ENCODE results near the gene ENTPD7. TPM values are rescaled to one million over a fixed set of nuclear protein-coding genes. Genes with fewer than 3 reads are reported as not detected.
"Not testable (repeated sequence)": the region's sequence is repeated elsewhere in the genome, so short reads cannot be mapped to it uniquely, and the experiment has no call there.

Gene ENTPD7
- total RNA-seq, 6 experiments from 2014 or later = 11.1 to 17.0 (median 13.6) TPM

- peak; percentile 29 for DNase-seq
- Mint-ChIP-seq H3K27ac (peak overlapping the region; percentile 84), H3K9me3 (peaks cover 21% of the 10 kb centered on the region), H3K36me3 (ENCODE audit: low read depth) (peaks cover 76% of the 10 kb centered on the region), H3K4me1 (ENCODE audit: low read depth) (peaks cover 44% of the 10 kb centered on the region), H3K4me3 (peak overlapping the region; percentile 31; the same call in 1 of the 2 replicates), H3K27me3 (ENCODE audit: insufficient read depth) (no peaks in the 10 kb centered on the region)
- TF ChIP-seq, protein P1, sequence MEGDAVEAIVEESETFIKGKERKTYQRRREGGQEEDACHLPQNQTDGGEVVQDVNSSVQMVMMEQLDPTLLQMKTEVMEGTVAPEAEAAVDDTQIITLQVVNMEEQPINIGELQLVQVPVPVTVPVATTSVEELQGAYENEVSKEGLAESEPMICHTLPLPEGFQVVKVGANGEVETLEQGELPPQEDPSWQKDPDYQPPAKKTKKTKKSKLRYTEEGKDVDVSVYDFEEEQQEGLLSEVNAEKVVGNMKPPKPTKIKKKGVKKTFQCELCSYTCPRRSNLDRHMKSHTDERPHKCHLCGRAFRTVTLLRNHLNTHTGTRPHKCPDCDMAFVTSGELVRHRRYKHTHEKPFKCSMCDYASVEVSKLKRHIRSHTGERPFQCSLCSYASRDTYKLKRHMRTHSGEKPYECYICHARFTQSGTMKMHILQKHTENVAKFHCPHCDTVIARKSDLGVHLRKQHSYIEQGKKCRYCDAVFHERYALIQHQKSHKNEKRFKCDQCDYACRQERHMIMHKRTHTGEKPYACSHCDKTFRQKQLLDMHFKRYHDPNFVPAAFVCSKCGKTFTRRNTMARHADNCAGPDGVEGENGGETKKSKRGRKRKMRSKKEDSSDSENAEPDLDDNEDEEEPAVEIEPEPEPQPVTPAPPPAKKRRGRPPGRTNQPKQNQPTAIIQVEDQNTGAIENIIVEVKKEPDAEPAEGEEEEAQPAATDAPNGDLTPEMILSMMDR (IDR thresholded peaks at IDR 0.05) = no peak
Measured at GRCh38 chr10:99740933-99741559, 81.7 kb downstream of the ENTPD7 start.

DNA sequence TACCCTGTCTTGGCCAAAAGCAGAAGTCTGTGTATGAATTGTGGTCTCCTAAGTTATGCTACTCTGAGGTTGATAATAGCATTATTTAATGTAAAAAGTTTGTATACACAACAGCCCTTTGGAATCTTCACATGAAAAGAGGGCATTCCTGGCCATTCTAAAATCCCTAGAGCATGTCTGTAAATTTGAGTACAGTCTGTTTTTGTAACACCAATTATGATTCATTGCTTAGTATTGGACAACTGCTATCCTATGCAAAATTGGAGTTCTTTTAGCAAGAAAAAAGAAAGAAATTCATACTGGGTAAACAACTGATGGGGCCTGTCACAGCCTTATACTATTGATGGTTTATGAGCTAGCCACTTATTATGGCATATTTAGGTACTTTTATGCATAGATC, 82.9 kb downstream of the ENTPD7 start:
- peak overlapping the region; percentile 71 for H3K4me3 Mint-ChIP-seq
- H3K27me3 Mint-ChIP-seq (ENCODE audit: insufficient read depth) = no peaks in the 10 kb centered on the region
- peaks cover 21% of the 10 kb centered on the region for H3K9me3 Mint-ChIP-seq
- TF ChIP-seq, protein P1 (IDR thresholded peaks at IDR 0.05) = no peak
- DNase-seq = peak; percentile 66
- peaks cover 66% of the 10 kb centered on the region for H3K36me3 Mint-ChIP-seq (ENCODE audit: low read depth)
- peak overlapping the region; percentile 84 for H3K27ac Mint-ChIP-seq
- peaks cover 41% of the 10 kb centered on the region for H3K4me1 Mint-ChIP-seq (ENCODE audit: low read depth)

GRCh38 chr10:99742701-99743100, 83.4 kb downstream of the ENTPD7 start:
- H3K27ac Mint-ChIP-seq = peak overlapping the region; percentile 68

DNA sequence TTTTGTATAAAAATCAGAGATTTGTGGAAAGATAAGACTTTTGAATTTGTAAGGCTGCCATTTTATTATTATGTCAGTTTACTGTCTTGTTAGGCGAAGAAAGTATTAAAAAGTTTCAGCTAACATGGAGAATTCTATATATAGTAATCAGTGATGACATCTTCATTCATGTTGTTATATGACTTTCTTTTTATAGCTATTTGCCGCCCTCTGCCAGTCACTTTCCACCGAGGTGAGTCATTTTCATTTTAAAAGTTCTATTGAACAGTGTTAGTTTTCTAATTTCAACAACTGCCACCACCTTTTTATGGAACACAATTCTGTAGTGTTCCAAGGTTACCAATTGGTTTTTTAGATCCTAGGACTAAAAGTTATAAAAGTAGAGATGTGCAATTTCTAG, 84.5 kb downstream of the ENTPD7 start:
- Mint-ChIP-seq H3K4me3 (no peak overlapping the region), H3K36me3 (ENCODE audit: low read depth) (peaks cover 60% of the 10 kb centered on the region), H3K4me1 (ENCODE audit: low read depth) (peaks cover 54% of the 10 kb centered on the region), H3K9me3 (peaks cover 21% of the 10 kb centered on the region), H3K27me3 (ENCODE audit: insufficient read depth) (no peaks in the 10 kb centered on the region), H3K27ac (peak overlapping the region; percentile 9)
- TF ChIP-seq, protein P1 (IDR thresholded peaks at IDR 0.05) = peak; percentile 13; the same call in 1 of the 2 replicates
- DNase-seq = no peak

More at GRCh38 chr10:99742701-99743100, 83.4 kb downstream of the ENTPD7 start:
- Mint-ChIP-seq H3K4me3 (peak overlapping the region; percentile 71), H3K4me1 (ENCODE audit: low read depth) (peaks cover 42% of the 10 kb centered on the region), H3K9me3 (peaks cover 21% of the 10 kb centered on the region), H3K27me3 (ENCODE audit: insufficient read depth) (no peaks in the 10 kb centered on the region), H3K36me3 (ENCODE audit: low read depth) (peaks cover 62% of the 10 kb centered on the region)
- peak; percentile 58 for DNase-seq
- TF ChIP-seq, protein P1 (IDR thresholded peaks at IDR 0.05) = no peak

- H3K27ac Mint-ChIP-seq; H3K27me3 Mint-ChIP-seq (ENCODE audit: insufficient read depth); DNase-seq; H3K4me3 Mint-ChIP-seq; H3K9me3 Mint-ChIP-seq: not testable (repeated sequence)
- peaks cover 53% of the 10 kb centered on the region for H3K36me3 Mint-ChIP-seq (ENCODE audit: low read depth)
- H3K4me1 Mint-ChIP-seq (ENCODE audit: low read depth) = peaks cover 54% of the 10 kb centered on the region
Measured at GRCh38 chr10:99746166-99746565, 86.9 kb downstream of the ENTPD7 start.

DNA sequence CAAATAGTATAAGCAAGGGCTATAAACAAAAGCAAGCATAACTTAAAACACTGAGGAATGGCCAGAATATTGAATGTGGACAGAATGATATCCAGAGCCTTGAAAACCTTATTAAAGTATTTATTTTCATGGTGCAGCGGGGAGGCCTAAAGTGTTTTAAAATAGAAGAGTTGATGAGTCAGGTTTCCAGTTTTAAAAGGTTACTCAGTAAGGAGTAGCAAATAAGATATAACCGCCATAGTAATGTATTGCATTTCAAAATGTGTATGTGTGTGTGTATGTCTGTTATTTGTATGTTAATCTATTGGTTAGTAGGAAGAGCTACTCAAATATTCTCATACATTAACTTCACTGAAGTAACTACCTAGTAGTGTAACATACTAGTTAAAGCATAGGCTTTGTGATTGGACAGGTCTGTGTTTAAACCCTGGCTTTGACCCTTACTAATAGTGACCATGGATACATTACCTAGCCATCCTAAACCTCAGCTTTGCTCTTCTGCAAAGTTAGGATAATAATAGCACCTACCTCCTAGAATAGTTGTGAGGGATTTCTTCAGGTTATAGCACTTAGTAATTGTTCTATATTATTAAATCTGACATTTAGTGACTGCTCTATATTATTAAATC, 89.6 kb downstream of the ENTPD7 start:
- H3K27me3 Mint-ChIP-seq (ENCODE audit: insufficient read depth) = no peaks in the 10 kb centered on the region
- TF ChIP-seq, protein P1 (IDR thresholded peaks at IDR 0.05) = no peak
- H3K9me3 Mint-ChIP-seq = no peaks in the 10 kb centered on the region
- H3K4me3 Mint-ChIP-seq = no peak overlapping the region
- peaks cover 28% of the 10 kb centered on the region for H3K4me1 Mint-ChIP-seq (ENCODE audit: low read depth)
- DNase-seq = no peak
- H3K36me3 Mint-ChIP-seq (ENCODE audit: low read depth) = peaks cover 39% of the 10 kb centered on the region
- peak overlapping the region; percentile 27 for H3K27ac Mint-ChIP-seq

Measured in HFFc6 (cell line).